HG03025 (cell line): ENCODE data around the gene ENGASE.

Experiments used
- ATAC-seq: cut with Tn5 transposase; IDR thresholded peaks from one replicate; pipeline ENCODE4 v1.9.1; 2021; ENCODE audit warnings: mild to moderate bottlenecking, moderate library complexity; ENCODE audit not compliant: unreplicated experiment, low FRiP score

The ENGASE gene

DNA sequence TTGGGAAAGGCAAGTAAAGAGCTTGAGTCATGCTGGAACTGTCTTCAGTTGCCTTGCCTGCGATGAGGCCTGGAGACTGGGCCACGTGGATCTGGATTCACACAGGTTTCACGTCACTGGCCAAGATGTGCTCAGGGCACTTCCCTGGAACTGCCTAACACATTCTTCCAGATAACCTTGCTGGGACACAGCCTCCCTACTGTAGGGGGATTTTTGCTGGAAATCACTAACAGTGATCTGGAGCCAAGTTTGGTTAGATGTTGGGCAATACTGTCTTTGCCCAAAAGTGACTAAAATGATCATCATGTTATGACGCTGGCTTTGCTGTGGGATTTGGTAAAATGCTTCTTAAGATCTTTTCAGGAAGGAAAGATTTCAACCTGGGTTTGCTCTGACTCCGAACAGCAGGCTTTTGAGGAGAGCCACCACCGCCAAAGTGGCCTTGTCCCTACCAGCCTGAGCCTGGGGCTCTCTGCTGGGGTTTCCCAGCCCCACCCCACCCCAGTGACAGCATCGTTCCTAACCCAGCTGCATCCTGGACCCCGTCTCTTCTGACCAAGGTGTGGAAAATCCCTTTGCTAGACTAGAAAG is 36.0 kb upstream of the ENGASE start:
- no peak for ATAC-seq

DNA sequence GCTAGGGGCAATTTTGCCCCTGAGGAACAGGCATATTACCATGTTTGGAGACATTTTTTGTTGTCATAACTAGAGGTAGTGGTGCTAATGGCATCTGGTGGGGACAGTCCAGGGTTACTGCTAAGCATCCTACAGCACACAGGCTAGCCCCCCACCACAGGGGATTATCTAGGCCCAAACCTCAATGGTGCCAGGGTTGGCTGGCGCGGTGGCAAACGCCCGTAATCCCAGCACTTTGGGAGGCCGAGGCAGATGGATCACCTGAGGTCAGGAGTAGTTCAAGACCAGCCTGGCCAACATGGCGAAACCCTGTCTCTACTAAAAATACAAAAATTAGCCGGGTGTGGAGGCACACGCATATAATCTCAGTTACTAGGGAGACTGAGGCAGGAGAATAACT is 35.5 kb upstream of the ENGASE start:
- no peak for ATAC-seq

- no peak for ATAC-seq
Observed at GRCh38 chr17:79039886-79040285, 34.7 kb upstream of the ENGASE start.

DNA sequence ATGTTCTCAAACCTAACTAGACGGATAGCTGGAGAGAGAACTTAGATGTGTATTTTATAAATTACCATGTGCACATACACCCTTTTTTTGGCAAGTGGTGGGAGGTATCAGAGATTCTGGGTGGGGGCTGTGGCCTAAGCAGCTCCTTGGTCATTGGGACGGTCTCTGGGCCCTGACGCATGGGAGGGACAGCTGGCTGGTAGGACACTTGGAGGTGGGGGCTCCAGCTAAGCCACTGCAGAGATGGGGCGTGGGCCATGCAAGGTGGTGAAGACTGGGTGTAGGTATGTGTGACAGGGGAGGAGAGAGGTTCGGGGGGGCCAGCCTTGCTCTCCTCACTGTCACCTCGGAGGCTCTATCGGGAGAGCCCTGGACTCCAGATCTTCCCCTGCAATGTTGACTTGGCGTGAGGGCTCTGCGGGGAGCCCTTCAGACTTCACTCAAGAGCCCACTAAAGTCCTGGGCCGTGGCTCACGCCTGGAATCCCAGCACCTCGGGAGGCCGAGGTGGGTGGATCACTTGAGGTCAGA is 33.5 kb upstream of the ENGASE start:
- ATAC-seq, result no peak

DNA sequence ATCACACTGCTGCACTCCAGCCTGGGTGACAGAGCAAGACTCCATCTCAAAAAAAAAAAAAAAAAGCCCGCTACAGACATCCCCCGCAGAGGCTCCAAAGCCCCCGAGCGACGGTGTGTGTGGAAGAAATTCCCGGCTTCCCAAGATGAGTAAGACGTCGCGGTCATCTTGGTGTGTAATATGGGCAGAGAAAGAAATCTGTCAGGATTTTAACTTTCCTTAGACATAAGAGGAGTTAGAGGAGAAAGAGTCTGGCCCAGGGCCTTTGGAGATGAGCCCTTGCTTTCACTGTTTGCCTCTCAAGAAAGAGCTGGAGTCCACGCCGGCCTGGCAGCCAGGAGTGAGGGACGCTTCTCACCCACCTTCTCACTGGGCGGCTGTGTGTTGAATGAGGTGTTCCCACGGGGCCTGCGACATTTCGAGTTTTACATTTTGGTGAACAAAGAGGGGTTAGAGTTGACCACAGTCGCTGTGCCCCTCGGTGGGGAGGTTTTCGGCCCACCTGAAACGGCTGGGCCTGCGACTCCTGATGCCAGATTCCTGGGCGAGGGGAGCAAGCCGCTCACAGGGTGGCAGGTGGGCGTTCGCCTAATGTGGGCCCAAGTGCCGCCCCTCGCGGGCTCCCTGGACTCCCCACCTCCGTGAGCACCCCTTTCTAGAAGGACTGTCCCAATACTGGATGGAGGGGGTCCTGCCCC is 32.8 kb upstream of the ENGASE start:
- no peak for ATAC-seq

DNA sequence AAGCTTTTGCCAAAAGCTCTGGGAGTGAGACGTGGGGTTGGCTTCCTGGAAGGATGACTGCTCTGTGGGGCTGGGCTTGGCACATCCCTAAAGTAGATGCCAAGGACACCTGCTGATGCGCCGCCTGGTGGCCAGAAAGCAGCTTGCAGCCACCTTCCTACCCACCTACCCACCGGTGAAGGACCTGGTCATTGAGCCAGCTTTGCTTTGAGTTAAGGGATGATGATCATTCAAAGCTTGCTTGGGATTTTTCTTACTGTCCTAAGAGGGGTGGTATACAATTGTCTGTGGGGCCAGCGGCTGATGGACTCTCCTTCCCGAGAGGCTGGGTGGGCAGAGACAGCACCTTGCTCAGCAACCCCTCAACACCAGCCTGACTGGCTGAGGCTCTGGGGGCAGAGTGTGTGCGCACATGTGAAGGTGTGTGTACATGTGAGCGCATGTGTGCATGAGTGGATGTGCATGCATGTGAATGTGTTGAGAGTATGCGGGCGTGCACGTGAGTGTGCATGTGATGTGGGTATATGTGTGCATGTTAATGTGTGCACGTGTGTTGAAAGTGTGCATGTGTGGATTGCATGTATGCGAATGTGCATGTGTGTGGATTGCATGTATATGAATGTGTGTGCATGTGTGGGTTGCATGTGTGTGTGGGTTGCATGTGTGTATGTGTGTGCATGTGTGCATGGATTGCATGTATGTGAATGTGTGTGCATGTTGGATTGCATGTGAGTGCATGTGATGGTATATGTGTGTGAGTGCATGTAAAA is 32.0 kb upstream of the ENGASE start:
- no peak for ATAC-seq

DNA sequence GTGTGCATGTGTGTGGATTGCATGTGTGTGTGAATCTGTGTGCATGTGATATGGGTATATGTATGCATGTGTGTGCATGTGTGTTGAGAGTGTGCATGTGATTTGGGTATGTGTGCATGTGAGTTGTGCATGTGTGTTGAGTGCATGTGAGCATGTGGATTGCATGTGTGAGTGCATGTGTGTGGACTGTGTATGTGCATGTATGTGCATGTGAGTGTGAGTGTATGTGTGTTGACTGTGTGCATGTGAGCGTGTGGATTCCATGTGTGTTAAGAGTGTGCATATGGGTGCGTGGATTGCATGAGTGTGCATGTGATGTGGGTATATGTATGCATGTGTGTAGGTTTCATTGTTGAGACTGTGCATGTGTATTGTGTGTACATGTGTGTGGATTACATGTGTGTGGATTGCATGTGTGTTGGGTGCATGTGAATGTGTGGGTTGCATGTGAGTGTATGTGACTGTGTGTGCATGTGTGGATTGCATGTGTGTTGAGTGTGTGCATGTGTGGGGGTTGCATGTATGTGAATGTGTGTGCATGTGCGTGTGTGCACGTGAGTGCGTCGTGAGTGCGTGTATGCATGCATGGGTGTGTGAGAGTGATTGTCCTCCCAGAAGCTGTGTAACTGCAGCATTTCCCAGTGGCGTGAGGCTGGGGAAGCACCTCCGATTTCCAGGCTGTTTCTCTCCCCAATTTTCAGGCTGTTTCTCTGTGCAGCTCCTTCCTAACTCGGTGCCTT is 31.3 kb upstream of the ENGASE start:
- ATAC-seq, result no peak

DNA sequence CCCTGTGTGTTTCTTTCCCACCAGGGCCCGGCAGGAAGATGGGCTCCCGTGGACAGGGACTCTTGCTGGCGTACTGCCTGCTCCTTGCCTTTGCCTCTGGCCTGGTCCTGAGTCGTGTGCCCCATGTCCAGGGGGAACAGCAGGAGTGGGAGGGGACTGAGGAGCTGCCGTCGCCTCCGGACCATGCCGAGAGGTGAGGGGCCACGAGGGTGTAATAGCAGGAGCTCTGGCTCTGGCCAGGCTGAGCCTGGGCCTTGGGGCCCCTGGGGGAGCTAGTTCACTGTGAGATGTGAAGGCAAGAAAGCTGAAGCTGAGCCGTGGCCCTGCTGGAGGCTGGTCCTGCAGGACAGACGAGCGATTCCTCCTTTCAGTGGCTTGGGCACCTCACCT is 30.7 kb upstream of the ENGASE start:
- ATAC-seq, result no peak

DNA sequence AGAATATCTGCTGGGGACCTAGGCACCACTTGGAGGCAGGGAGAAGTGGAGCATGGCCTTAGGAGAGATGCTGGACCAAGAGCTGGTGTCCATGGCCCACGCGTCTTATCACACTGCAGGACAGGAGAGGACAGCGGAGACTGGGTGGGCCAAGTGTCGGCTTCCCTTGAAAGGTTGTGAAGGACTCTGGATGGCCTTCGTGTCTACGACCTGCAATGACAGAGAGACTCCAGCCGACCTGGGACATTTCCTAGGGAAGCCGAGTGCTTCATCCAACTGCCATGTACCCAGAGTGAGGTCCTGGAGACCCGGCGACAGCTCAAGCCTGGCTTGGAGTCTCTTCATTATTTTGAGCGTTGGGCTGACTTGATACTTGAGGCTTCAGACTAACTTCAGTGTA is 30.2 kb upstream of the ENGASE start:
- ATAC-seq, result no peak

- no peak for ATAC-seq
Observed at GRCh38 chr17:79045001-79045729, 29.5 kb upstream of the ENGASE start.

DNA sequence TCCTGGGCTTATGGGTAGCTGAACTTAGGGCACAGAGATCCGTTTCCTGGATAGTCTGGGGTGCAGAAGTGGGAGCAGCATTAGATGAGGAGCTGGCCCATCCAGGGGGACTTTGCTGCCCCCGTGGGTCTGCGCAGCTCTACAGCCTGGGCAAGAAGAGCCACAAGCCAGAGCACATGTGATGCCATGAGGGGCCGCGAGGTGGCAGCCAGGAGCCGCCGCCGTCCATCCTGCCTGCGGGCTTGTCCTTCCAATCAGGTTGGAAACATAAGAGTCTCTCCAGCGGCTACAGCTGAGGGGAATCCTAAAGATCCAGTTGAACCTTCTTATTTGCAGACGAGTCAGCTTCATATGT is 28.8 kb upstream of the ENGASE start:
- no peak for ATAC-seq

- no peak for ATAC-seq
Observed at GRCh38 chr17:79046197-79046915, 28.3 kb upstream of the ENGASE start.

DNA sequence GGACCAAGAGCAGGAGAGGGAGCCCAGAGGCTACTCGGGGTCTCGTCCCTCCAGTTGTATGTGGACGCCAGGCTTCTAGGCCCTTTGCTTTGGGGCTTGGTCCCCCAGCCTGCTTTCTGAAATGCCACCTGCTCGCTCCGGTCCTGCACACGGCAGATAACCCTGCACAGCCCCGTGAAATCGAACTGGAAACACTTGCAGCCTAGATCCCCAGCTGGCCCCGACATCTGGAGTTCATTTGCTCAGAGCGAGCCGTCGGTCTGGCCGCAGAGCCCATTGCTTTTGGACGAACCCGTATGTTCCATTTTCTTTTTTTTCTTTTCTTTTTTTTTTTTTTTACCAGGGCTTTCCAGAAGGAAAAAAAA is 27.7 kb upstream of the ENGASE start:
- ATAC-seq, result no peak

GRCh38 chr17:79047291-79047920 is 27.2 kb upstream of the ENGASE start:
- ATAC-seq, result no peak

- no peak for ATAC-seq
Observed at GRCh38 chr17:79047923-79048825, 26.4 kb upstream of the ENGASE start.

- no peak for ATAC-seq
Observed at GRCh38 chr17:79048826-79049755, 25.5 kb upstream of the ENGASE start.

DNA sequence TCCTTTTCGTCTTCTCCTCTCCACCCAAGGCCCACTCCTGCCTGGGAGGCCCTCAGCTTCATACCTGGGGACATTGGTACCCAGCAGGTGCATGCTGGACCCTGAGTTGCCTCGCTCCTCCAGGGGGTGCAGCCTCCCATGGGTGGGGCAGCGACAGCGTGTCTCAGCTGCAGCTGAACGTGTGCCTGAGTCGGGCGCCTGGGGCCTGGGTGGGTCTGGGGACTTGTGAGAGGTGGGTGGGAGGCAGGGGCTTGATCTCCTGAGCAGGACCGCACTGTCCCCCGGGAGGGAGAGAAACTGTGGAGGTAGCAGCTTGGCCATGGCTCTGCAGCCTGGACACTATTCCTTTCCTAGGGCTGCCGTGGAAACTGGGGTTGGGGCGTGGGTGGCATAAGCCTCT is 24.8 kb upstream of the ENGASE start:
- ATAC-seq, result no peak
